GM13977 (cell line): ENCODE measurements around the gene ARHGAP15.

ENCODE experiments used
- DNase-seq: peaks from one replicate; pipeline ENCODE4 v3.0.0; 2012; ENCODE audit warnings: low spot score
- in situ Hi-C: fragments of 300-500 bp; cut with MboI; formaldehyde crosslinking; loops from one replicate; pipeline ENCODE4 v1.12.0; 2022; ENCODE audit warnings: low sequenced_read_pairs, low pct_unique_long_range_greater_than_20kb, mixed read lengths, inconsistent platforms; ENCODE audit not compliant: unreplicated experiment
- TF ChIP-seq, protein P1 (sequence below): IDR thresholded peaks from 2 replicates; pipeline ENCODE4 v1.5.1; 2012; ENCODE audit warnings: mild to moderate bottlenecking, control low read depth; ENCODE audit not compliant: insufficient read depth; ENCODE audit errors: extremely low read depth, missing control alignments

ARHGAP15 gene

DNA sequence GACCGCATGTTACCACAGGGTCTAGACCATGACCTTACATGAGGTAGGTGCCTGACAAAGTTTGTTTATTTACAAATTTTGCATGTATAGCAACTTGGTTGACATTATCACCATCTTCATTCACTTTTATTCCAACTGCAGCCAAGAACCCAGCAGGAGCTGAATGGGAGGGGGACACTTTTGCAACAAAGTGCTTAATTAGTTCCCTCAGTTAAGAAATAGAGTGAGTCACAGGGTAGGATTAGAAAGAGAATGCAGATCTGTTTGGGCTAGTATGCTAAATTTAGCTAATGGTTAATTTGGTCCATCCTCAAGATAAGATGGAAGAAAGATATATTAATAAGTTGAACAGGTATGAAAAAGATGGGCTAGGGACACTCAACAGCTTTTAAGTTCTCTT is 678.9 kb downstream of the ARHGAP15 start:
- TF ChIP-seq, protein P1, sequence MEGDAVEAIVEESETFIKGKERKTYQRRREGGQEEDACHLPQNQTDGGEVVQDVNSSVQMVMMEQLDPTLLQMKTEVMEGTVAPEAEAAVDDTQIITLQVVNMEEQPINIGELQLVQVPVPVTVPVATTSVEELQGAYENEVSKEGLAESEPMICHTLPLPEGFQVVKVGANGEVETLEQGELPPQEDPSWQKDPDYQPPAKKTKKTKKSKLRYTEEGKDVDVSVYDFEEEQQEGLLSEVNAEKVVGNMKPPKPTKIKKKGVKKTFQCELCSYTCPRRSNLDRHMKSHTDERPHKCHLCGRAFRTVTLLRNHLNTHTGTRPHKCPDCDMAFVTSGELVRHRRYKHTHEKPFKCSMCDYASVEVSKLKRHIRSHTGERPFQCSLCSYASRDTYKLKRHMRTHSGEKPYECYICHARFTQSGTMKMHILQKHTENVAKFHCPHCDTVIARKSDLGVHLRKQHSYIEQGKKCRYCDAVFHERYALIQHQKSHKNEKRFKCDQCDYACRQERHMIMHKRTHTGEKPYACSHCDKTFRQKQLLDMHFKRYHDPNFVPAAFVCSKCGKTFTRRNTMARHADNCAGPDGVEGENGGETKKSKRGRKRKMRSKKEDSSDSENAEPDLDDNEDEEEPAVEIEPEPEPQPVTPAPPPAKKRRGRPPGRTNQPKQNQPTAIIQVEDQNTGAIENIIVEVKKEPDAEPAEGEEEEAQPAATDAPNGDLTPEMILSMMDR, result no peak
- in situ Hi-C loops, result no loop called here
- no peak for DNase-seq

DNA sequence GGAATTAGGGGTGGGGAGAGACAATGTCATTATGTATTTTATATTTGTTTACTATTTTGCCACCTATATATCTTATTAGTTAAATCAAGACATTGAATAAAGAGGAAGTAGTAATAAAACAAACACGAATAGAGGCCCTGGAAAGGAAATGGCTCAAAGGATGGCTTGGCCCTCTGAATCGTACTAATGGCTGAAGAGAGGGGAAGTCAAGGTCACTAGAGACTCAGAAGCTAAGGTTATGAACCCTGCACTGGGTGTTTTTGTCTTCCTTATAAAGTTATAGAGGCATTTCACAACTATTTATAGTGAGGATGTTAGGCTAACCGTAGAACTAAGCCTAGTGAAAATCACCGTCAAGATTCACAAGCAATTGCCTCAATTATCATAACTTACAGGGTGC is 685.9 kb downstream of the ARHGAP15 start:
- TF ChIP-seq, protein P1, result no peak
- no peak for DNase-seq
- in situ Hi-C loops, result no loop called here

DNA sequence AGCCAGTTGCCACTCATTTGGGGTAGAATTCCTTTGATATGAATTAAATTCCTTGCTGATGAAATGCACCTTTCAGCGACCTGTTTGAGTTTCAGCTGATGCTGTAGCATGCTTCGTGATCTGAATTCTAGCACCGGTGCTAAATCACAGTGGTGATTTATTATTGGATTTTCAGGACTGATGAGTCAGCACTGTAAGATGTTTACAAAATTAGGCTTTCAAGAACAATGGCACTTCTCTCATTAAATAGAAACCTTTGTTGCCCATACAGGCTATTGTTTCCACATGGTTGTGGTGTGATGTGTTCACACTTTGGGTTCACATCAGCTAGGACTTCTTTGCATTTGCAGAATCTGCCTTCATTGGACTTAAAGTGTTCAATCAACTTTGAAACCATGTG is 687.7 kb downstream of the ARHGAP15 start:
- in situ Hi-C loops, result no loop called here
- DNase-seq, result no peak
- TF ChIP-seq, protein P1, result no peak
